Measurements from ENCODE around the gene ZNF777.

ZNF777 gene

DNA sequence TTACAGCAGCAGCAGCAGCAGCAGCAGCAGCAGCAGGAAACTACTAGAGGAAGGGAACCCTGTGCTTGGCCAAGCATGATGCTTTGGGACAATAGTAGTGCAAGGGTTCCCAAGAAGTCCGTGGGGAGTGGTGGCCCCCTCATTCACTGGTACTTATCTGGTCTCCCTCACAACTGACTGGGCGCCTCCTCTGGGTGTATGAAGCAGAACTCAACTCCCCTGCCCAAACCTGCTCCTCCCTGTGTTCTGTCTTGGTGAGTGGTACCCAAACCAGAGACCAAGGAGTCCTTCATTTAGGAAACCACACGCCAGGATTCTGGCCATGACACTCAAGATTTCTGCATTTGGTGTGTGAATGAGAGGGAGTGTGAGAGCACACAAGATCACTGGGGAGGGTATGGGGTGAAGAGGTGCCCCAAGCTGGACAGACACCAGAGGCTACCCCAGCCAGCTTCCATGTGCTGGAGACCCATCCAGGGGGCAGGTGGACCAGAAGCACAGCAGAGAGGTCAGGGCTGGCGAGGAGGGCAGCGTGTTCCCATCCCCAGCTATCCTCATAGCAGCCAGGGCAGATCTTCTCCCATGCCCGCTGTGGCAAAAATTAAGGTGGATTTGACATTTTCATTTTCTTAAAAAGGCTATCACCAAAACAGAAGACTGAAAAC lies 10.6 kb upstream of the ZNF777 start:
- no peak overlapping the region for H3K23ac ChIP-seq (ENCODE audit: low read depth, low read length, poor library complexity)
- no peak overlapping the region for H2BK15ac ChIP-seq (ENCODE audit: low read length)
- no CpG with 5 or more reads among the region's 6 CpGs for WGBS, 2 donors (ENCODE audit: extremely low coverage in 2 of 2, insufficient read length in 2 of 2, insufficient replicate concordance in 1 of 2)
- no peak overlapping the region for H2BK12ac ChIP-seq (ENCODE audit: low read length)
- H2AK5ac ChIP-seq (ENCODE audit: low read depth, low read length) = no peak overlapping the region
- no peak overlapping the region for H3K18ac ChIP-seq (ENCODE audit: low read length)
- no peak overlapping the region for H3K4ac ChIP-seq (ENCODE audit: low read length)
- DNase-seq (ENCODE audit: low spot score) = no peak
- peaks cover 7 to 10% of the 10 kb centered on the region in 2 donors for H3K9me3 ChIP-seq (replicated peaks in 1 of 2; ENCODE audit: control insufficient read depth in 2 of 2, insufficient read depth in 1 of 2, low read depth in 1 of 2, low read length in 2 of 2)
- no peaks in the 10 kb centered on the region for H3K27me3 ChIP-seq (ENCODE audit: control insufficient read depth in 3 of 3, insufficient read depth in 3 of 3, low read depth in 1 of 3, low read length in 3 of 3)
- H3K27ac ChIP-seq (replicated peaks; ENCODE audit: low read length) = no peak overlapping the region
- no peak overlapping the region for H3K14ac ChIP-seq (ENCODE audit: low read length)
- peaks cover 4% of the 10 kb centered on the region for H3K79me1 ChIP-seq (ENCODE audit: low read depth, low read length)
- H3K4me2 ChIP-seq (ENCODE audit: insufficient read depth, low read length, poor library complexity, severe bottlenecking) = no peak overlapping the region
- no peak overlapping the region for H3K4me3 ChIP-seq (ENCODE audit: low read length in 2 of 2)
- no peak overlapping the region for H3K9ac ChIP-seq (ENCODE audit: low read depth, low read length, poor library complexity)
- H3K36me3 ChIP-seq (replicated peaks in 1 of 2; ENCODE audit: control insufficient read depth in 2 of 2, insufficient read depth in 2 of 2, low read length in 2 of 2) = peaks cover 26 to 51% of the 10 kb centered on the region in 2 donors
- H3K4me1 ChIP-seq (ENCODE audit: control insufficient read depth in 2 of 2, insufficient read depth in 1 of 2, low read depth in 1 of 2, low read length in 2 of 2) = no peaks in the 10 kb centered on the region
- H4K91ac ChIP-seq (ENCODE audit: low read depth, low read length, poor library complexity) = no peak overlapping the region
- H2BK120ac ChIP-seq (ENCODE audit: low read depth, low read length) = no peak overlapping the region
- H4K8ac ChIP-seq (ENCODE audit: low read depth, low read length) = no peak overlapping the region
- no peak overlapping the region for H2BK5ac ChIP-seq (ENCODE audit: low read length)
- H2AFZ ChIP-seq (ENCODE audit: low read length) = no peak overlapping the region

DNA sequence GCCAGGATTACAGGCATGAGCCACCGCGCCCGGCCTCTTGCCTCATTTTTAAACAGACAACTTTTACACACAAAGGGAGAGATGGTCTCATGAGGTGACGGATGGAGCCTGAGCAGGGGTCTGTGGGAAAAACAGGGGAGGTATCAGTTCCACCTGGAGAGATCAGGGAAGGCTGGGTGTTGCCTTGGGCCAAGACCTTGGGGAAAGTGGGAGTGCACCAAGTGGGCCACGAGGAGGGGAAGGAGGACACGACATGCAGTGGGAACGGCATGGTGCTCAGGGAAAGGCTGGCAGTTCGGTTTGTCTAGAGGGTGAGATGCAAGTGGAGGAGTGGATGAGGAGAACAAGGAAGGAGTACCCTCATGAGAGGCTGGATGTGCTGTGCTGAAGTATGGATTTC lies 8.9 kb upstream of the ZNF777 start:
- Histone ChIP-seq H2AFZ (ENCODE audit: low read length) (no peak overlapping the region), H3K18ac (ENCODE audit: low read length) (no peak overlapping the region), H2BK15ac (ENCODE audit: low read length) (no peak overlapping the region), H3K9me3 (replicated peaks in 1 of 2; ENCODE audit: control insufficient read depth in 2 of 2, insufficient read depth in 1 of 2, low read depth in 1 of 2, low read length in 2 of 2) (peaks cover 7 to 21% of the 10 kb centered on the region in 2 donors), H3K4me1 (ENCODE audit: control insufficient read depth in 2 of 2, insufficient read depth in 1 of 2, low read depth in 1 of 2, low read length in 2 of 2) (no peaks in the 10 kb centered on the region), H3K14ac (ENCODE audit: low read length) (no peak overlapping the region), H2BK120ac (ENCODE audit: low read depth, low read length) (no peak overlapping the region), H2BK5ac (ENCODE audit: low read length) (no peak overlapping the region), H3K4me2 (ENCODE audit: insufficient read depth, low read length, poor library complexity, severe bottlenecking) (no peak overlapping the region), H4K91ac (ENCODE audit: low read depth, low read length, poor library complexity) (no peak overlapping the region), H2BK12ac (ENCODE audit: low read length) (no peak overlapping the region), H3K4me3 (ENCODE audit: low read length in 2 of 2) (no peak overlapping the region), H3K4ac (ENCODE audit: low read length) (no peak overlapping the region), H3K27me3 (ENCODE audit: control insufficient read depth in 3 of 3, insufficient read depth in 3 of 3, low read depth in 1 of 3, low read length in 3 of 3) (no peaks in the 10 kb centered on the region), H3K79me1 (ENCODE audit: low read depth, low read length) (peaks cover 4% of the 10 kb centered on the region), H3K27ac (replicated peaks; ENCODE audit: low read length) (no peak overlapping the region), H2AK5ac (ENCODE audit: low read depth, low read length) (no peak overlapping the region), H3K36me3 (replicated peaks in 1 of 2; ENCODE audit: control insufficient read depth in 2 of 2, insufficient read depth in 2 of 2, low read length in 2 of 2) (peaks cover 18 to 35% of the 10 kb centered on the region in 2 donors), H4K8ac (ENCODE audit: low read depth, low read length) (no peak overlapping the region), H3K9ac (ENCODE audit: low read depth, low read length, poor library complexity) (no peak overlapping the region), H3K23ac (ENCODE audit: low read depth, low read length, poor library complexity) (peak overlapping the region; percentile 11)
- WGBS, 2 donors (ENCODE audit: extremely low coverage in 2 of 2, insufficient read length in 2 of 2, insufficient replicate concordance in 1 of 2) = no CpG with 5 or more reads among the region's 8 CpGs
- no peak for DNase-seq (ENCODE audit: low spot score)

DNA sequence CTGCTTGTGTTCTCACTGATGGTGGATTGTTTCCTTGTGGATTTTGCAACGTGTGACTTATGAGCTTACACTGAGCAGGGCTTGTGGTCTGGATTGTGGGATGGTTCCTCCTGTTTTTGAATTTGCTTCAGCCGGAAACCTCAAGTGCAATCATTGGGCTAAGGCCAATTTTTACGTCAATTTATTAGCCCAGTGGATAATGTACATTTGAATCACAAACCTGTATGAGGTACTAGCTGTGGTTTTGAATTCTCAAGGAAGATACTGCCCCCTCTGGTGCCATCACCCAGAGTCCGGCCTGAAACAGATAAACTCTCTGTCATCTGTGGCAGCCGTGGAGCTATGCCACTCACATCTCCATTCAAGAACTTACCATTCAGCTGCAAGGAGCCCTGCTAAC lies 7.3 kb upstream of the ZNF777 start:
- Histone ChIP-seq H3K9ac (ENCODE audit: low read depth, low read length, poor library complexity) (no peak overlapping the region), H3K27me3 (ENCODE audit: control insufficient read depth in 3 of 3, insufficient read depth in 3 of 3, low read depth in 1 of 3, low read length in 3 of 3) (no peaks in the 10 kb centered on the region), H2BK120ac (ENCODE audit: low read depth, low read length) (no peak overlapping the region), H2AK5ac (ENCODE audit: low read depth, low read length) (no peak overlapping the region), H3K27ac (replicated peaks; ENCODE audit: low read length) (no peak overlapping the region), H3K4me2 (ENCODE audit: insufficient read depth, low read length, poor library complexity, severe bottlenecking) (no peak overlapping the region), H3K23ac (ENCODE audit: low read depth, low read length, poor library complexity) (no peak overlapping the region), H3K18ac (ENCODE audit: low read length) (no peak overlapping the region), H3K36me3 (replicated peaks in 1 of 2; ENCODE audit: control insufficient read depth in 2 of 2, insufficient read depth in 2 of 2, low read length in 2 of 2) (peaks cover 8 to 20% of the 10 kb centered on the region in 2 donors), H4K8ac (ENCODE audit: low read depth, low read length) (no peak overlapping the region), H3K4ac (ENCODE audit: low read length) (no peak overlapping the region), H2BK12ac (ENCODE audit: low read length) (no peak overlapping the region), H2BK15ac (ENCODE audit: low read length) (no peak overlapping the region), H3K79me1 (ENCODE audit: low read depth, low read length) (no peaks in the 10 kb centered on the region), H2BK5ac (ENCODE audit: low read length) (no peak overlapping the region), H3K4me1 (ENCODE audit: control insufficient read depth in 2 of 2, insufficient read depth in 1 of 2, low read depth in 1 of 2, low read length in 2 of 2) (no peaks in the 10 kb centered on the region), H3K9me3 (replicated peaks in 1 of 2; ENCODE audit: control insufficient read depth in 2 of 2, insufficient read depth in 1 of 2, low read depth in 1 of 2, low read length in 2 of 2) (peaks cover 7 to 21% of the 10 kb centered on the region in 2 donors), H4K91ac (ENCODE audit: low read depth, low read length, poor library complexity) (no peak overlapping the region), H3K14ac (ENCODE audit: low read length) (no peak overlapping the region), H2AFZ (ENCODE audit: low read length) (no peak overlapping the region), H3K4me3 (ENCODE audit: low read length in 2 of 2) (no peak overlapping the region)
- no peak for DNase-seq (ENCODE audit: low spot score)
- no CpG with 5 or more reads among the region's 5 CpGs for WGBS, 2 donors (ENCODE audit: extremely low coverage in 2 of 2, insufficient read length in 2 of 2, insufficient replicate concordance in 1 of 2)

DNA sequence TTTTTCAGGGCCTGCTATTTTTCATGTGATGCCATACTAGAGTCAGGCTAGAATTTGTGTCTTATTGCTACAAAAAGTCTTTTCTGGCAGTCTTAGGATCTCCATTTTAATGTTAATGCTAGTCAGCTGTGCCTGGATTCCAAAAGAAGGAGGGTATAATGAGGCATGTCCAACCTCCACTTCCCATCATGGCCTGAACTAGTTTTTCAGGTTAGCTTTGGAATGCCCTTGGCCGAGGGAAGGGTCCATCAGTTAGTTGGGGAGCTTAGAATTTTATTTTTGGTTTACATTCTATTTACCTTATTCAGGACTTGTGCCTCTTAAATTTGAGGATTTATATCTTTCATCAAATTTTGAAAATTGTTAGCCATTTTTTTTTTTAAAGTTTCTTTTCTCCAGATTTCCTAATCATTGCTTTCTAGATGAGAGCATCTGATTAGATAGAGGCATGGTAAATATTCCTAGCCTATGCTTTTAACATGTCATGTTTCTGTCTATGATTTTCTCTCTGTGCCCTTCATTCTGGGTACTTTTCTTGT lies 6.5 kb upstream of the ZNF777 start:
- Histone ChIP-seq H2AK5ac (ENCODE audit: low read depth, low read length) (no peak overlapping the region), H4K91ac (ENCODE audit: low read depth, low read length, poor library complexity) (no peak overlapping the region), H3K4me2 (ENCODE audit: insufficient read depth, low read length, poor library complexity, severe bottlenecking) (no peak overlapping the region), H3K4ac (ENCODE audit: low read length) (no peak overlapping the region), H3K14ac (ENCODE audit: low read length) (no peak overlapping the region), H4K8ac (ENCODE audit: low read depth, low read length) (no peak overlapping the region), H3K23ac (ENCODE audit: low read depth, low read length, poor library complexity) (no peak overlapping the region), H2BK15ac (ENCODE audit: low read length) (no peak overlapping the region), H2AFZ (ENCODE audit: low read length) (no peak overlapping the region), H3K4me1 (ENCODE audit: control insufficient read depth in 2 of 2, insufficient read depth in 1 of 2, low read depth in 1 of 2, low read length in 2 of 2) (no peaks in the 10 kb centered on the region), H2BK5ac (ENCODE audit: low read length) (no peak overlapping the region), H3K9me3 (replicated peaks in 1 of 2; ENCODE audit: control insufficient read depth in 2 of 2, insufficient read depth in 1 of 2, low read depth in 1 of 2, low read length in 2 of 2) (peaks cover 7 to 21% of the 10 kb centered on the region in 2 donors), H3K9ac (ENCODE audit: low read depth, low read length, poor library complexity) (no peak overlapping the region), H3K4me3 (ENCODE audit: low read length in 2 of 2) (no peak overlapping the region), H2BK120ac (ENCODE audit: low read depth, low read length) (no peak overlapping the region), H3K27ac (replicated peaks; ENCODE audit: low read length) (no peak overlapping the region), H3K18ac (ENCODE audit: low read length) (no peak overlapping the region), H3K27me3 (ENCODE audit: control insufficient read depth in 3 of 3, insufficient read depth in 3 of 3, low read depth in 1 of 3, low read length in 3 of 3) (no peaks in the 10 kb centered on the region), H2BK12ac (ENCODE audit: low read length) (no peak overlapping the region), H3K36me3 (replicated peaks in 1 of 2; ENCODE audit: control insufficient read depth in 2 of 2, insufficient read depth in 2 of 2, low read length in 2 of 2) (peaks cover 3 to 12% of the 10 kb centered on the region in 2 donors), H3K79me1 (ENCODE audit: low read depth, low read length) (no peaks in the 10 kb centered on the region)
- WGBS, 2 donors (ENCODE audit: extremely low coverage in 2 of 2, insufficient read length in 2 of 2, insufficient replicate concordance in 1 of 2) = no CpG with 5 or more reads among the region's 1 CpG
- no peak for DNase-seq (ENCODE audit: low spot score)
